Activated CD4-positive, alpha-beta T cell treated with anti-CD3 and anti-CD28 coated beads, Interleukin-2, amount 10 ng/mL, durations not matched to agents 7 days and 5 days (primary cell): ENCODE data around the gene ST6GALNAC4. TPM values are rescaled to one million over a fixed set of nuclear protein-coding genes. Genes with fewer than 3 reads are reported as not detected.

Experiments
- CTCF ChIA-PET: fragments of 350-600 bp; sonication (Branson Sonifier 250); formaldehyde crosslinking; loops from one replicate; lab custom pipeline; 2021; ENCODE audit warnings: antibody characterized with exemption; lab: Charles Lee
- POLR2A ChIA-PET: fragments of 350-600 bp; sonication (Branson Sonifier 250); formaldehyde crosslinking; loops from one replicate; lab custom pipeline; 2021; ENCODE audit warnings: antibody characterized with exemption; lab: Charles Lee
- DNase-seq: peaks from one replicate; pipeline ENCODE4 v3.0.0-alpha.2; 2020
- H3K27ac Mint-ChIP-seq: one replicate; pipeline ENCODE4 v1.8.0; 2021; ENCODE audit warnings: mild to moderate bottlenecking, moderate library complexity, mixed read lengths
- H3K27me3 Mint-ChIP-seq: one replicate; pipeline ENCODE4 v1.8.0; 2021; ENCODE audit warnings: mixed read lengths
- H3K36me3 Mint-ChIP-seq: one replicate; pipeline ENCODE4 v1.8.0; 2021; ENCODE audit warnings: low read depth, mixed read lengths
- H3K4me1 Mint-ChIP-seq: one replicate; pipeline ENCODE4 v1.8.0; 2021; ENCODE audit warnings: mixed read lengths
- H3K4me3 Mint-ChIP-seq: one replicate; pipeline ENCODE4 v1.8.0; 2021; ENCODE audit warnings: mild to moderate bottlenecking, moderate library complexity, mixed read lengths
- H3K9me3 Mint-ChIP-seq: one replicate; pipeline ENCODE4 v1.8.0; 2021; ENCODE audit warnings: mixed read lengths
- total RNA-seq, 2 experiments: library from RNA; stranded (reverse); gene quantifications; one replicate each; pipeline ENCODE4 v1.2.3, GENCODE V29; 2021

Gene ST6GALNAC4
- 10 to 100 TPM; 16.8 to 22.4 TPM for total RNA-seq

GRCh38 chr9:127916720-127917581 lies at the start of gene ST6GALNAC4:
ST6GALNAC4 (minus strand) TSS chr9:127917041; CDS start chr9:127916419, 622 bp downstream.
- peak within 1 kb of the TSS; percentile 87 for H3K27ac Mint-ChIP-seq
- ChIA-PET POLR2A (interaction anchor here (0.6 kb wide), 1 partner anchor 61 kb away, joined by 3 read pairs; no protein-coding TSS in a partner anchor), CTCF (interaction anchor here (0.6 to 4.1 kb wide), 8 partner anchors 11 to 208 kb away, joined by 3 to 19 read pairs (median 5); partner anchors contain the start of genes EEIG1 and TOR2A)
- peak; percentile 94 for DNase-seq
- H3K4me1 Mint-ChIP-seq = peaks cover 62% of the 10 kb centered on the region
- H3K36me3 Mint-ChIP-seq = peaks cover 9% of the 10 kb centered on the region
- H3K4me3 Mint-ChIP-seq = peak within 1 kb of the TSS; percentile 78
- H3K27me3 Mint-ChIP-seq = peaks cover under 1% of the 10 kb centered on the region
- no peaks in the 10 kb centered on the region for H3K9me3 Mint-ChIP-seq

- no peaks in the 10 kb centered on the region for H3K27me3 Mint-ChIP-seq
These were observed 49.1 kb upstream of the ST6GALNAC4 start for GRCh38 chr9:127965953-127966352.

GRCh38 chr9:127963359-127964064 lies 46.7 kb upstream of the ST6GALNAC4 start:
- peak overlapping the region; percentile 76 for H3K4me3 Mint-ChIP-seq
- H3K9me3 Mint-ChIP-seq = no peaks in the 10 kb centered on the region
- POLR2A ChIA-PET = no interaction called here
- no peaks in the 10 kb centered on the region for H3K27me3 Mint-ChIP-seq
- peaks cover 82% of the 10 kb centered on the region for H3K36me3 Mint-ChIP-seq
- H3K27ac Mint-ChIP-seq = peak overlapping the region; percentile 75
- CTCF ChIA-PET = interaction anchor here (1.8 kb wide), 1 partner anchor 9 kb away, joined by 7 read pairs; no protein-coding TSS in a partner anchor
- no peak for DNase-seq
- peaks cover 98% of the 10 kb centered on the region for H3K4me1 Mint-ChIP-seq

More at GRCh38 chr9:127965953-127966352, 49.1 kb upstream of the ST6GALNAC4 start:
- Mint-ChIP-seq H3K4me3 (peak overlapping the region; percentile 76), H3K36me3 (peaks cover 82% of the 10 kb centered on the region), H3K9me3 (no peaks in the 10 kb centered on the region), H3K4me1 (peaks cover 98% of the 10 kb centered on the region), H3K27ac (no peak overlapping the region)
- POLR2A ChIA-PET = no interaction called here
- CTCF ChIA-PET = interaction anchor here (1.2 to 2.5 kb wide), 2 partner anchors 11 to 22 kb away, joined by 6 to 15 read pairs; no protein-coding TSS in a partner anchor
- no peak for DNase-seq

GRCh38 chr9:127963041-127963358 lies 46.2 kb upstream of the ST6GALNAC4 start:
- peak overlapping the region; percentile 75 for H3K27ac Mint-ChIP-seq
- no peak for DNase-seq
- H3K9me3 Mint-ChIP-seq = no peaks in the 10 kb centered on the region
- H3K4me3 Mint-ChIP-seq = peak overlapping the region; percentile 76
- peaks cover 97% of the 10 kb centered on the region for H3K4me1 Mint-ChIP-seq
- ChIA-PET CTCF (interaction anchor here (1.7 to 1.8 kb wide), 2 partner anchors 8 to 37 kb away, joined by 4 to 7 read pairs; no protein-coding TSS in a partner anchor), POLR2A (no interaction called here)
- H3K27me3 Mint-ChIP-seq = no peaks in the 10 kb centered on the region
- H3K36me3 Mint-ChIP-seq = peaks cover 80% of the 10 kb centered on the region

- H3K4me1 Mint-ChIP-seq = peaks cover 95% of the 10 kb centered on the region
- peak overlapping the region; percentile 75 for H3K27ac Mint-ChIP-seq
- DNase-seq = no peak
- POLR2A ChIA-PET = no interaction called here
- H3K4me3 Mint-ChIP-seq = no peak overlapping the region
- CTCF ChIA-PET = interaction anchor here (1.3 to 1.8 kb wide), 4 partner anchors 8 to 37 kb away, joined by 4 to 7 read pairs (median 6); no protein-coding TSS in a partner anchor
- H3K9me3 Mint-ChIP-seq = no peaks in the 10 kb centered on the region
- peaks cover 78% of the 10 kb centered on the region for H3K36me3 Mint-ChIP-seq
- no peaks in the 10 kb centered on the region for H3K27me3 Mint-ChIP-seq
These were observed 45.4 kb upstream of the ST6GALNAC4 start for GRCh38 chr9:127962278-127962677.

GRCh38 chr9:127961613-127962155 lies 44.8 kb upstream of the ST6GALNAC4 start:
- POLR2A ChIA-PET = no interaction called here
- peaks cover 95% of the 10 kb centered on the region for H3K4me1 Mint-ChIP-seq

GRCh38 chr9:127961155-127961490 lies 44.3 kb upstream of the ST6GALNAC4 start:
- CTCF ChIA-PET = interaction anchor here (0.6 to 1.7 kb wide), 7 partner anchors 9 to 92 kb away, joined by 3 to 6 read pairs (median 3); no protein-coding TSS in a partner anchor
- no peak overlapping the region for H3K4me3 Mint-ChIP-seq
- no peaks in the 10 kb centered on the region for H3K27me3 Mint-ChIP-seq

More at GRCh38 chr9:127961613-127962155, 44.8 kb upstream of the ST6GALNAC4 start:
- CTCF ChIA-PET = interaction anchor here (0.6 to 1.7 kb wide), 6 partner anchors 8 to 92 kb away, joined by 3 to 6 read pairs (median 4); no protein-coding TSS in a partner anchor
- Mint-ChIP-seq H3K27me3 (no peaks in the 10 kb centered on the region), H3K9me3 (no peaks in the 10 kb centered on the region), H3K4me3 (no peak overlapping the region), H3K36me3 (peaks cover 79% of the 10 kb centered on the region), H3K27ac (peak overlapping the region; percentile 74)
- DNase-seq = no peak

GRCh38 chr9:127960410-127961154 lies 43.7 kb upstream of the ST6GALNAC4 start:
- peak overlapping the region; percentile 81 for H3K27ac Mint-ChIP-seq
- H3K36me3 Mint-ChIP-seq = peaks cover 81% of the 10 kb centered on the region
- H3K4me3 Mint-ChIP-seq = no peak overlapping the region
- ChIA-PET CTCF (interaction anchor here (0.6 to 1.4 kb wide), 8 partner anchors 10 to 93 kb away, joined by 3 to 6 read pairs (median 3); no protein-coding TSS in a partner anchor), POLR2A (no interaction called here)
- H3K9me3 Mint-ChIP-seq = no peaks in the 10 kb centered on the region
- no peak for DNase-seq
- no peaks in the 10 kb centered on the region for H3K27me3 Mint-ChIP-seq
- peaks cover 92% of the 10 kb centered on the region for H3K4me1 Mint-ChIP-seq

More at GRCh38 chr9:127961155-127961490, 44.3 kb upstream of the ST6GALNAC4 start:
- Mint-ChIP-seq H3K4me1 (peaks cover 91% of the 10 kb centered on the region), H3K27ac (no peak overlapping the region), H3K36me3 (peaks cover 80% of the 10 kb centered on the region), H3K9me3 (no peaks in the 10 kb centered on the region)
- POLR2A ChIA-PET = no interaction called here
- no peak for DNase-seq

- ChIA-PET POLR2A (no interaction called here), CTCF (interaction anchor here (0.7 to 1.1 kb wide), 3 partner anchors 13 to 36 kb away, joined by 3 read pairs; no protein-coding TSS in a partner anchor)
- Mint-ChIP-seq H3K4me3 (no peak overlapping the region), H3K27ac (peak overlapping the region; percentile 81), H3K4me1 (peaks cover 92% of the 10 kb centered on the region), H3K27me3 (no peaks in the 10 kb centered on the region), H3K36me3 (peaks cover 78% of the 10 kb centered on the region), H3K9me3 (no peaks in the 10 kb centered on the region)
- DNase-seq = no peak
These were observed 43.1 kb upstream of the ST6GALNAC4 start for GRCh38 chr9:127959841-127960409.

- Mint-ChIP-seq H3K27ac (peak overlapping the region; percentile 81), H3K36me3 (peaks cover 78% of the 10 kb centered on the region), H3K4me3 (no peak overlapping the region), H3K4me1 (peaks cover 93% of the 10 kb centered on the region), H3K27me3 (no peaks in the 10 kb centered on the region), H3K9me3 (no peaks in the 10 kb centered on the region)
- ChIA-PET POLR2A (no interaction called here), CTCF (no interaction called here)
- no peak for DNase-seq
These were observed 42.6 kb upstream of the ST6GALNAC4 start for GRCh38 chr9:127959398-127959797.

- Mint-ChIP-seq H3K27me3 (no peaks in the 10 kb centered on the region), H3K9me3 (no peaks in the 10 kb centered on the region), H3K36me3 (peaks cover 78% of the 10 kb centered on the region), H3K27ac (peak overlapping the region; percentile 16), H3K4me3 (no peak overlapping the region), H3K4me1 (peaks cover 93% of the 10 kb centered on the region)
- DNase-seq = no peak
- ChIA-PET CTCF (interaction anchor here (4.8 to 7.2 kb wide), 2 partner anchors 15 to 76 kb away, joined by 56 to 63 read pairs; no protein-coding TSS in a partner anchor), POLR2A (no interaction called here)
These were observed 41.9 kb upstream of the ST6GALNAC4 start for GRCh38 chr9:127958728-127959127.
